Nucleus accumbens (tissue), 56 donors: ENCODE data around the gene TRANK1.

Experiments used
- DNase-seq, 56 donors: peaks; one replicate each; lab custom pipeline; 2025; lab: John Stamatoyannopoulos, UW

TRANK1 gene

GRCh38 chr3:36862076-36862755 is 82.6 kb downstream of the TRANK1 start:
- DNase-seq, result no peak

DNA sequence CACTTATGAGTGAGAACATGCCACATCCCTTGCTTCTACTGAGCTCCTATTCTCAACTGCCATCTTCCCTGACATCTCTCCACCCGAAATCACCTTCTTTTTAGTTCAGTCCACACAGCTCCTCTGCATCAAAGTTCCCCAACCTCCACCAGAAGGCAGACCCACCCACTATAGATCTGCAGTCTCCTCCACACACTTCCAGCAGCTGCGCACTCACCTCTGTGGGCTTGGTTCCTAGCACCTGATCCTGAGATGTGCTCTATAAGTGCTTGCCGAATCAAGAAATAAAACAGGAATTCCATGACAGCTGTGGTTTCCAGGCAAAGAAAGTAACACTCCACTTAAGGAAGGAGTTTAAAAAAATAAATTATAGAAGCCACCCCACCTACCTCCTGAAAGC is 85.4 kb downstream of the TRANK1 start:
- DNase-seq, result peak in 13 of 56 donors; percentile 3 to 55 (median 26)

GRCh38 chr3:36852071-36852470 is 92.8 kb downstream of the TRANK1 start:
- no peak for DNase-seq

GRCh38 chr3:36850743-36851142 is 94.1 kb downstream of the TRANK1 start:
- DNase-seq, result no peak

DNA sequence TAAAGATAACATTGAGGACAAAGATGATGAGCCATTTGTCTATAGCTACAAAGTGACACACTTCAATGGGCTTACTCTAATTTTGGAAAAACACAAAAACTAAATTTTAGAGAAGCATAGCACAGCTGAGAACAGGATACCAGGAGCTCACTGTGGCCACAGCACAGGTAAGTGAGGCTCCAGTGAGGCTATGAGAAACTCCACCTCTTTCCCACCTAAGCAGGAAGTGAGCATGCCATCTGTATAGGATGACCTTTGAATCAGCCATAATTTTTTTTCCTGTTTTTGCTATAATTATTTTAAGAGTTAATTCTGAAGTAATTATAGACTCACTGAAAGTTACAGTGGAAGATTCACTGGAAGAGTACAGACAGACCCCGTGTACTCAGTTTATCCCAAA is 98.4 kb downstream of the TRANK1 start:
- DNase-seq, result no peak

- DNase-seq, result peak in 19 of 56 donors; percentile 4 to 59 (median 18)
Measured at GRCh38 chr3:36843065-36844051, 101.5 kb downstream of the TRANK1 start.

- no peak for DNase-seq
Measured at GRCh38 chr3:36842275-36842674, 102.6 kb downstream of the TRANK1 start.

GRCh38 chr3:36840453-36840921 is 104.4 kb downstream of the TRANK1 start:
- DNase-seq, result no peak

- no peak for DNase-seq
Measured at GRCh38 chr3:36837089-36837488, 107.8 kb downstream of the TRANK1 start.

GRCh38 chr3:36833160-36833814 is 111.6 kb downstream of the TRANK1 start:
- DNase-seq, result no peak

DNA sequence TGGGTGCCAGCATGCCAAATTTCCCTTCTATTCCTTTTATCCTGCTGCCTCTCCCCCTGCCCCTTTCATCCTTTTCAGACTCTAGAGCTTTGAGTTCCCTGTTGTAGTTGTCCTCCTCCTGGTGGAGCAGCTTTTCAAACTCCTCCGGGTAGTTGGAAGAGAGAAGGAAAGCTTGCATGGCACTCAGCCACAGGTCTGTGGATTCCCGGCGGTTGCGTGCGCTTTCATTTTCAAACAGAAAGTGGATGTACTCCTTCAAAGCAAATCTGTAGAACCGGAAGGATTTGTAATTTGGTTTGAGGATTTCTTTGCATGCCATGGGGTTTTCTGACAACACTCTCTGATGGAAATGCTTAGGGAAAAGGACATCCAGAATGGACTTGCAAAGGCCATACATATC is 112.4 kb downstream of the TRANK1 start:
- DNase-seq, result no peak

DNA sequence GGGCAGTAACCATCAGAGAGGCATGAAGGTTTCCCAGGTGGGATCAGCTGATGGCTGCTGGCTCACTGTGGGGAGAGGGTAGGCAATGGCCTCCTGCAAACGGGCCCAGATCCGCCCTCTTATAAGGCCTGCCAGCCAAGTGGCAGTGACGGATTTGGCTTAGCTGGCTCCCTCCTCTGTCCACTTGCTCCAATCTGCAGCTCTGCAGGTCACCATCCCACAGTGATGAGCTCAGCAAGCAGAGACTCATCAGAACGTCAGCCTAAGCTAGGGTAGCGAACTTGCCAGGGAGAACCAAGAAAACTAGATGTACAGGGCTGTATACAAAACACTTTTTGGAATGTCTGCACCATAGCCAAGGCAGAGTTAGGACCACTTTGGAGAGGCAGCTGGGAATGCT is 117.7 kb downstream of the TRANK1 start:
- DNase-seq, result no peak

- DNase-seq, result peak in 8 of 56 donors; percentile 11 to 34 (median 16)
Measured at GRCh38 chr3:36826240-36826639, 118.6 kb downstream of the TRANK1 start.

- no peak for DNase-seq
Measured at GRCh38 chr3:36824443-36824842, 120.4 kb downstream of the TRANK1 start.

DNA sequence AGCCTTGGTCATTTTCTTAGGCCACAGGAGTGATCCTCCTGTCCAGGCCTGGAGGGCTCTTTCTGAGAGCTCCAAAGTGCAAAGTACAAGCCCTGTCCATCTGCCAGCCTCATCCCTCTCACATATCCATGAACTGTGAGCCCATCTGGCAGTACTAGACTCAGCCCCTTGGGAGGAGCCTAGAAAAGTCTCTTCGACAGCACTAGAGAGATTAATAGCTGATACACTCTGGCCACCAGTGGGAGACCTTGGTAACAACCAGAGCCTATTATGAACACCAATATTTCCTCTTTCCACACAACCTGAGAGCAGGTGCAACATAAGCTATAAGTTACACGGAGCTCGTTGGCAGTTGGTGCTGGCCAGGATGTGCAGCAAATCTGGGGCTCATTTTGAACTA is 121.0 kb downstream of the TRANK1 start:
- DNase-seq, result no peak

DNA sequence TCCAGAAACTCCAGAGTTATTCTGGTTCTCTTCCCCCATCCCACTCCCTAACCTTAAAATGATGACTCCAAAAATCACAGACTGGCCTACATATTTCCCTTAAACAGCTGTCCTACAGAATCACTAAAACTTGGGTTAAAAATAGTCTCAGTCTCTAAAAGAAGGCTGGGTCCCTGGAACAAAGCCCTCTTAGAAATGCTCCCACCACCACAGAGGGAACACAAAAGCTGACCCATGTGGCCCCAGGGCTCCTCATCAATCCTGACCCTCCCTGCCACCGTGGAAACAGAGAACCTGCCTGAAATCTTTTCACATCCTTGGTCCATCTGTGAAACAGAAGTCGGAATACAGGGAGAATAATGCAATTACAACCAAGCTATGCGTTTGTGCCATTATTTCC is 124.8 kb downstream of the TRANK1 start:
- DNase-seq, result no peak

DNA sequence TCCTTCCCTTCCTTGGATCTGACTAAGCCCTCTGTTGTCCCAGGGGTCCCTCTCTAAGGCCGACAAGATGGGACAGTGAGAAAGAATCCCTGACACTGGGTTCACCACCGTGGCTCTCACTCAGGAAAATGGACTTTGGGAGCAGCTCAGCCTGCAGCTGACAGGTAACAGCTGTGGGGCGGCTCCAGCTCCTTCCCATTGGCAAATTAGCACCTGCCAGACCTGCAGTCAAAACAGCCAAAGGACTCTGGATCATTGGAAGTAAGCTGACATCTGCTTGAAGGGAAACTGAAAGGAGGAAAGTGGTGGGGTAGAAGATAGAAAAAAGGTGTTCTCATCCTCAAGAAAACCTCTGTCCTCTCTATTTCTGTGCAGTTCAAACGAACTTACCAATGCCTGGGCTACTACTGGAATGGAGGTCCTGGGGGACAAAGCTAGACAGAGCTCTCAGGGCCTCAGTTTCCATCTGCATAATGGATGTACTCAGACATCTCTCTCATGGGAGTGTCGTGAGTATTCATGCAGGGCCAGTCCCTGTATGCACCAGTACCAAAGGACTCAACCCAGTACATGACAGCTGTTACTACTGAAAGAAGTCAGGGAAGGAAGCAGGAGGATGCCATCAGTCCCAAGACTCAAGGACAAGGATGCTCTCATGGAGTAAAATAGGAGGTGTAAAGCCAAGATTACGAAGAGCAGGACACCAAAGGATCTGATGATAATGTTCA is 126.9 kb downstream of the TRANK1 start:
- DNase-seq, result no peak

GRCh38 chr3:36815375-36815774 is 129.5 kb downstream of the TRANK1 start:
- DNase-seq, result no peak

- DNase-seq, result no peak
Measured at GRCh38 chr3:36814776-36815175, 130.1 kb downstream of the TRANK1 start.

DNA sequence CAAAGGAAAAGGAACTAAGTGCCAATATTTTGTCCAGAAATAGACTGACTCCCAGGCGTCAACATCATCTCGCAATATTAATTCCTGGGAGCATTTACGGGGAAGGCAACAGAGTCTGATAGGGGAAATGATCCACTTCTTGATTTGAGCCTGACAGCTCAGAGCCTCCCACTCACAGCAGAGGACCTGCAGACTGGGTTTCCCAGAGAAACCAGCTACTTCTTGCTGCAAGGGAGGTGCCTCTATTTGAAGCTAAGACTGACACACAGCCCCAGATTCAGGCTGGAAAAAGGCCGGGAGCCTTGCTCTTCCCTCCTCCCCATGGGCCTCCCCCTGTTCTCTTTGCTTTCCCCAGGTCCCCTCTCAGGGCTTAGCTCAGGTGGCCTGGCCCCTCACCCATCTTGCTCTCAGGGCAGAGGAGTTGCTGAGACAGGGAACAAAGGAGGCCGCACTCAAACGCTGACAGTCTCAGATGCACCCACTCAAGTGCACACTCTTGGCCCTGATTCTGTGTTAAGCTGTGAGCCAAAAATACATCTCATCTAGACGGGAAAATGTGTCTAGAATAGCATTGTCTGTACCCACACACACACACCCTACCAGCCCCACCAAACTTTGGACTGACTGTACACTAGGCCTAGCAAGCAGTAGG is 130.7 kb downstream of the TRANK1 start:
- peak in 31 of 56 donors; percentile 11 to 83 (median 48) for DNase-seq
